T-cell (primary cell): ENCODE measurements around the gene RFX2. TPM values are rescaled to one million over a fixed set of nuclear protein-coding genes. Genes with fewer than 3 reads are reported as not detected.

ENCODE experiments used
- ATAC-seq, 4 experiments: fragments of 200-7000 bp in 3 of 4; fragments of 150-1000 bp in 1 of 4; cut with Tn5 transposase; replicated peaks in 1 of 4; 1 replicate in 3 of 4; 2 replicates in 1 of 4; pipeline ENCODE4 v1.10.0; 2021; ENCODE audit warnings: moderate library complexity in 3 of 4, mild to moderate bottlenecking in 2 of 4, moderate number of reproducible peaks in 1 of 4
- CTCF ChIA-PET, 2 donors: fragments of 300-600 bp; sonication (Branson Sonifier 250); formaldehyde crosslinking; loops; one replicate each; lab custom pipeline; 2022; ENCODE audit warnings: antibody characterized with exemption in 2 of 2; lab: Charles Lee
- POLR2A ChIA-PET, 2 donors: fragments of 300-600 bp; sonication (Branson Sonifier 250); formaldehyde crosslinking; loops; one replicate each; lab custom pipeline; 2022; ENCODE audit warnings: antibody characterized with exemption in 2 of 2; lab: Charles Lee
- DNase-seq, 35 experiments: peaks; one replicate each; pipeline versions ENCODE4 v3.0.0 to v3.0.0-alpha.2; 2013 to 2023
- H3K27ac ChIP-seq: one replicate; pipeline ENCODE4 v1.5.1; 2013; ENCODE audit warnings: low read length
- H3K27me3 ChIP-seq, 2 experiments: replicated peaks in 1 of 2; 1 replicate in 1 of 2; 2 replicates in 1 of 2; pipeline versions ENCODE4 v1.6.1 to v1.7.0; 2013; ENCODE audit warnings: low read length in 1 of 2, mixed read lengths in 1 of 2; ENCODE audit not compliant: control insufficient read depth in 2 of 2, insufficient read depth in 2 of 2; ENCODE audit errors: extremely low read depth in 1 of 2
- H3K36me3 ChIP-seq, 2 donors: 1 replicate in 1 of 2; 2 replicates in 1 of 2; pipeline versions ENCODE4 v1.6.1 to v1.7.0; 2013; ENCODE audit warnings: low read length in 1 of 2; ENCODE audit not compliant: control insufficient read depth in 2 of 2, insufficient read depth in 1 of 2; ENCODE audit errors: extremely low read depth in 1 of 2
- H3K4me1 ChIP-seq, 2 experiments: 1 replicate in 1 of 2; 2 replicates in 1 of 2; pipeline versions ENCODE4 v1.6.1 to v1.7.0; 2013; ENCODE audit warnings: low read length in 2 of 2, mixed read lengths in 1 of 2; ENCODE audit not compliant: insufficient read depth in 2 of 2, control insufficient read depth in 1 of 2; ENCODE audit errors: extremely low read depth in 1 of 2
- H3K4me3 ChIP-seq, 2 donors: 1 replicate in 1 of 2; 2 replicates in 1 of 2; pipeline versions ENCODE4 v1.5.1 to v1.7.0; 2013; ENCODE audit warnings: mild to moderate bottlenecking in 2 of 2, low read length in 1 of 2, moderate library complexity in 1 of 2; ENCODE audit not compliant: control insufficient read depth in 1 of 2; ENCODE audit errors: extremely low read depth in 1 of 2
- H3K9me3 ChIP-seq: 2 replicates; pipeline ENCODE4 v1.7.0; 2013
- H3K27ac Mint-ChIP-seq, 2 donors: one replicate each; pipeline ENCODE4 v1.8.0; 2020 to 2021; ENCODE audit warnings: mild to moderate bottlenecking in 2 of 2, mixed read lengths in 2 of 2
- H3K27me3 Mint-ChIP-seq, 2 donors: one replicate each; pipeline ENCODE4 v1.8.0; 2021 to 2022; ENCODE audit warnings: mixed read lengths in 2 of 2
- H3K36me3 Mint-ChIP-seq: one replicate; pipeline ENCODE4 v1.8.0; 2021; ENCODE audit warnings: mixed read lengths
- H3K4me1 Mint-ChIP-seq, 3 donors: one replicate each; pipeline ENCODE4 v1.8.0; 2020 to 2022; ENCODE audit warnings: mixed read lengths in 3 of 3, mild to moderate bottlenecking in 1 of 3
- H3K4me3 Mint-ChIP-seq, 3 donors: one replicate each; pipeline ENCODE4 v1.8.0; 2020 to 2022; ENCODE audit warnings: mild to moderate bottlenecking in 3 of 3, mixed read lengths in 3 of 3, moderate library complexity in 3 of 3
- H3K9me3 Mint-ChIP-seq, 3 donors: one replicate each; pipeline ENCODE4 v1.8.0; 2020 to 2022; ENCODE audit warnings: mixed read lengths in 3 of 3
- WGBS: methylation state at CpG from one replicate; pipeline ENCODE4 v1.1.5; 2013; ENCODE audit warnings: missing lambda C conversion rate; ENCODE audit not compliant: insufficient coverage; 5-methylcytosine and 5-hydroxymethylcytosine counted together
- total RNA-seq, 35 experiments: library from RNA in 6 of 35; stranded (reverse) in 6 of 35; fragments of 120-200 nt in 1 of 35; gene quantifications; one replicate each; pipeline versions ENCODE4 v1.2.1 to v1.2.4 and lab custom pipeline; 2013 to 2026

RFX2 gene
- total RNA-seq, 5 donors from 2014 or later (not counting 1 experiment from before 2014, with no cell fraction given), result 4.7 to 11.6 (median 7.8) TPM

DNA sequence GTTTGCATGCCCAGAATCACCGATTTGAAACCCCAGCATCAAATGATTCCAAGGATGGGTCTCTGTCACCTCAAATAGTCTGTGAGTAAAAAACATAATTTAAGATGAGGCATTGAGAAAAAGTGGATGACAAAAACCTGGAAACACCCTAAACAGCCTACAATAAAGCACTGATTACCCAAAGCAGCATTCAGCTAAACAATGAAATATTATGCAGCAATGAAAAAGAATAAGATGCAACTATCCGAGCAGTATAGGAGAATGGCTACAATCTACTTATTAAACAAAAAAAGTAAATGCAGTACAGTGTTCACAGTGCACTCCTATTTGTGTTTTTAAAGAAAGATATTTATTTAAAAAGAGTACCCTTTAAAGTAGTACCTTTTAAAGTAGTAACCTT is 7.7 kb upstream of the RFX2 start:
- ChIA-PET CTCF (interaction anchor here in 1 of 2 donors (0.8 kb wide), 1 partner anchor 428 kb away, joined by 3 read pairs; the partner anchor contains the start of gene RPL36), POLR2A (no interaction called here)
- H3K4me3 ChIP-seq, result no peak overlapping the region
- no peaks in the 10 kb centered on the region for H3K9me3 ChIP-seq
- Mint-ChIP-seq H3K27ac (no peak overlapping the region), H3K9me3 (peaks cover 3 to 11% (median 8%) of the 10 kb centered on the region in 3 donors), H3K27me3 (peaks cover 3 to 6% of the 10 kb centered on the region in 2 donors), H3K4me3 (no peak overlapping the region), H3K4me1 (no peaks in the 10 kb centered on the region), H3K36me3 (peaks cover 4% of the 10 kb centered on the region)
- H3K27ac ChIP-seq, result no peak overlapping the region
- H3K27me3 ChIP-seq, result peaks cover 0 to 13% of the 10 kb centered on the region in 2 experiments
- no peak for ATAC-seq
- 40% methylated on average over 1 of the region's 2 CpGs for WGBS
- H3K4me1 ChIP-seq, result no peaks in the 10 kb centered on the region
- no peak for DNase-seq
- H3K36me3 ChIP-seq, result no peaks in the 10 kb centered on the region

GRCh38 chr19:6117534-6117933 is 7.2 kb upstream of the RFX2 start:
- Histone ChIP-seq H3K27me3 (peaks cover 0 to 13% of the 10 kb centered on the region in 2 experiments), H3K36me3 (no peaks in the 10 kb centered on the region), H3K4me3 (no peak overlapping the region), H3K4me1 (no peaks in the 10 kb centered on the region), H3K9me3 (no peaks in the 10 kb centered on the region), H3K27ac (no peak overlapping the region)
- Mint-ChIP-seq H3K4me3 (no peak overlapping the region), H3K27ac (no peak overlapping the region), H3K27me3 (peaks cover 3 to 6% of the 10 kb centered on the region in 2 donors), H3K9me3 (peaks cover 3 to 11% (median 8%) of the 10 kb centered on the region in 3 donors), H3K36me3 (peaks cover 4% of the 10 kb centered on the region), H3K4me1 (no peaks in the 10 kb centered on the region)
- ATAC-seq, result no peak
- ChIA-PET CTCF (interaction anchor here in 1 of 2 donors (0.6 to 0.8 kb wide), 2 partner anchors 71 to 428 kb away, joined by 3 read pairs; partner anchors contain the start of gene RPL36), POLR2A (interaction anchor here in 1 of 2 donors (0.6 kb wide), 1 partner anchor 12 kb away, joined by 4 read pairs; no protein-coding TSS in a partner anchor)
- no peak for DNase-seq

DNA sequence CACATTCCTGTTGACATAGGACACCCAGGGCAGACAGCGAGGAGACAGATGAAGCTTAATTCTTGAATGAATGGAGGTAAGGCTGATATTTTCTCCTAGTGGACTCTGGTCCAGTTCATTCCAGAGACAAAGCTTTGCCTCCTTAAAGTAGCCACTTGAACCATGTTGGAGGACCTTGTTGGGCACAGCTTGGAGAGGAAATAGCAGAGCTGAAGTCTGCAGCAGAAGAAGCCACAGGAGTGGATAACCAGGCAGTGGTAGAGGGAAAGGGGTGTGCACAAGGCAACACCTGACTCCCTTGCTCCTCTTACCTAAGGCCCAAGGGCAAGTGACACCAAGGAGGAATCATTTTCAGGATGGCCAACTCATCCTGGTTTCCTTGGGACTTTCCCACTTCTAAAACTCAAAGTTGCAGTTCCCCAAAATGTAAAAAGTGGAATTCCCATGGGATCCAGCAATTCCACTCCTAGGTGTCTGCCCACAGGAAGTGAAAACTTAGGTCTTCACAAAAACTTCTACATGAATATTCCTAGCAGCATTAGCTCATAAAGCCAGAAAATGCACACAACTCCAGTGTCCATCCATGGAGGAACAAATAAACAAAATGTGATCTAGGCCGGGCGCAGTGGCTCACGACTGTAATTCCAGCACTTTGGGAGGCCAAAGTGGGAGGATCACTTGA is 6.6 kb upstream of the RFX2 start:
- H3K27me3 Mint-ChIP-seq, result peaks cover 3 to 6% of the 10 kb centered on the region in 2 donors
- peaks cover 3 to 11% (median 8%) of the 10 kb centered on the region in 3 donors for H3K9me3 Mint-ChIP-seq
- ChIA-PET POLR2A (interaction anchor here in 1 of 2 donors (0.6 kb wide), 1 partner anchor 13 kb away, joined by 4 read pairs; no protein-coding TSS in a partner anchor), CTCF (interaction anchor here in 1 of 2 donors (0.6 kb wide), 1 partner anchor 70 kb away, joined by 3 read pairs; no protein-coding TSS in a partner anchor)
- no peak overlapping the region for H3K27ac Mint-ChIP-seq
- ATAC-seq (no peak), DNase-seq (no peak)
- H3K27ac ChIP-seq, result no peak overlapping the region
- no peak overlapping the region for H3K4me3 Mint-ChIP-seq
- H3K4me1 ChIP-seq, result no peaks in the 10 kb centered on the region
- H3K36me3 Mint-ChIP-seq, result peaks cover 4% of the 10 kb centered on the region
- WGBS, result 80% methylated on average over 1 of the region's 4 CpGs
- no peak overlapping the region for H3K4me3 ChIP-seq
- H3K9me3 ChIP-seq, result no peaks in the 10 kb centered on the region
- H3K36me3 ChIP-seq, result no peaks in the 10 kb centered on the region
- H3K27me3 ChIP-seq, result peaks cover 0 to 13% of the 10 kb centered on the region in 2 experiments
- no peaks in the 10 kb centered on the region for H3K4me1 Mint-ChIP-seq

GRCh38 chr19:6115992-6116391 is 5.7 kb upstream of the RFX2 start:
- Histone ChIP-seq H3K27me3 (peaks cover 0 to 10% of the 10 kb centered on the region in 2 experiments), H3K4me3 (no peak overlapping the region), H3K9me3 (no peaks in the 10 kb centered on the region), H3K36me3 (no peaks in the 10 kb centered on the region), H3K4me1 (peaks cover 0 to 5% of the 10 kb centered on the region in 2 experiments), H3K27ac (no peak overlapping the region)
- CTCF ChIA-PET, result no interaction called here
- ATAC-seq (no peak), DNase-seq (no peak)
- Mint-ChIP-seq H3K36me3 (peaks cover 4% of the 10 kb centered on the region), H3K4me3 (no peak overlapping the region), H3K9me3 (peaks cover 3 to 11% (median 8%) of the 10 kb centered on the region in 3 donors), H3K27ac (no peak overlapping the region), H3K27me3 (peaks cover 3 to 6% of the 10 kb centered on the region in 2 donors), H3K4me1 (peaks cover 3 to 5% (median 5%) of the 10 kb centered on the region in 3 donors)
- WGBS, result 40% methylated on average over 1 of the region's 1 CpG
- POLR2A ChIA-PET, result no interaction called here

DNA sequence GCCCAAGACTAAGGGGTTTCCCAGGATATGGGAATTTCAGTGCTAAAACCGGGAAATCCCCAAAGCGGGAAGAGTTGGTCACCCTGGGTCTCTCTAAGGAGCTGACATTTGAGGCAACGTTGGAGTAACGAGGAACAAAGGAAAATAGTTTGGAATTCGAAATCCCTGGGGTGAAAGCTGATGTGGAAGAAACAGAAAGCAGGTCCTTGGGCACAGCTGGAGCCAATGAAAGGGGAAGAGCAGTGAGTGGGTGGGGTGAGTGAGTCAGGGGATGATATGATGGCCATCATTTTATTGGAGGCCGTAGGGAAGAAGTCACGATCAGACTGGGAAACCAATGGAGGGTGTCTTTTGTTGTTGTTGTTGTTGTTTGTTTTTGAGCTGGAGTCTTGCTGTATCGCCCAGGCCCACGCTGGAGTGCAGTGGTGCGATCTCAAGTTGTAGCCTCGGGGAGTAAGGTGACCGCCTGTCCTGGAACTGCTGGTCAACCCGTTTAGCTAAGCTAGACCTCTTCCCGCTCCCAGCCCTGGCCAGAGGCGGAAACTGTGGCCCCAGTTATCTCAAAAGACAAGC is 3.4 kb upstream of the RFX2 start:
- Mint-ChIP-seq H3K27me3 (peaks cover 0 to 6% of the 10 kb centered on the region in 2 donors), H3K4me1 (peaks cover 15 to 18% (median 16%) of the 10 kb centered on the region in 3 donors), H3K27ac (no peak overlapping the region), H3K4me3 (no peak overlapping the region), H3K36me3 (peaks cover under 1% of the 10 kb centered on the region), H3K9me3 (peaks cover 0 to 1% (median under 1%) of the 10 kb centered on the region in 3 donors)
- POLR2A ChIA-PET, result no interaction called here
- WGBS, result 86% methylated on average over 15 of the region's 15 CpGs
- Histone ChIP-seq H3K36me3 (no peaks in the 10 kb centered on the region), H3K27ac (no peak overlapping the region), H3K27me3 (peaks cover 0 to 19% of the 10 kb centered on the region in 2 experiments), H3K4me3 (no peak overlapping the region), H3K4me1 (peaks cover 6 to 20% of the 10 kb centered on the region in 2 experiments), H3K9me3 (no peaks in the 10 kb centered on the region)
- CTCF ChIA-PET, result no interaction called here
- ATAC-seq (no peak), DNase-seq (no peak)

DNA sequence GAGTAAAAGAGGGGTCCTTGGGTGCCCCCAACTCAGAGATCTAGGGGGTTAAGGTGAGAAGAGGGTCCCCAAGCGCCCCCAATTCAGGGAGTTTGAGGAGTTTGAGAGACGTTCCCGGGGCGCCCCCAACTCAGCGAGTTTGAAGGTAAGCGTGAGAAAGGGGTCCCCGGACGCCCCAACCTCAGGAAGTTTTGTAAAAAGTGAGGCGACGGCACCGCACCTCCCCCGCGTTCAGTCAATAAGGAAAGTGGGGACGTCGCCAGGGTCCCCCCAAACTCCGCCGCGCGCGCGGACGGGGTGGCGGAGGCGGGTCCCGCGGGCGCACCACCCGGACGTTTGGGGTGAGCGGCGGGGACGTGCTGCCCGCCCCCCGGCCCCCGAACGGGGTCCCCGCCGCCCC is 353 bp downstream of the RFX2 start:
- Histone ChIP-seq H3K36me3 (no peaks in the 10 kb centered on the region), H3K9me3 (no peaks in the 10 kb centered on the region), H3K27me3 (peaks cover 0 to 19% of the 10 kb centered on the region in 2 experiments), H3K27ac (no peak overlapping the region), H3K4me1 (peaks cover 12 to 23% of the 10 kb centered on the region in 2 experiments), H3K4me3 (peak overlapping the region; percentile 55 to 94)
- Mint-ChIP-seq H3K4me1 (peaks cover 24 to 28% (median 25%) of the 10 kb centered on the region in 3 donors), H3K36me3 (no peaks in the 10 kb centered on the region), H3K9me3 (no peaks in the 10 kb centered on the region), H3K27me3 (peaks cover 0 to 10% of the 10 kb centered on the region in 2 donors), H3K27ac (peak overlapping the region in 1 of 2 donors; percentile 64), H3K4me3 (peak overlapping the region; percentile 83 to 97 (median 89))
- POLR2A ChIA-PET, result no interaction called here
- CTCF ChIA-PET, result no interaction called here
- DNase-seq (peak in 2 of 35 experiments; percentile 4 to 5), ATAC-seq (peak in 3 of 4 experiments; percentile 0 to 3 (median 3))
- under 1% methylated on average over 21 of the region's 38 CpGs for WGBS
